Skeletal muscle cell (primary cell): Measurements from ENCODE around the gene PAX8.

ENCODE experiments used
- DNase-seq: peaks from one replicate; pipeline ENCODE4 v3.0.0-alpha.2; 2010; ENCODE audit warnings: low read depth
- H3K4me3 ChIP-seq: 2 replicates; pipeline ENCODE4 v1.5.1; 2011; ENCODE audit warnings: low read depth, mild to moderate bottlenecking, control low read depth, low read length, moderate library complexity

Gene PAX8

GRCh38 chr2:113178891-113179290 is 99.8 kb downstream of the PAX8 start:
- no peak for DNase-seq
- no peak overlapping the region for H3K4me3 ChIP-seq

- DNase-seq = no peak
- H3K4me3 ChIP-seq = no peak overlapping the region
Measured at GRCh38 chr2:113178069-113178746, 100.5 kb downstream of the PAX8 start.

GRCh38 chr2:113176696-113177355 is 101.9 kb downstream of the PAX8 start:
- H3K4me3 ChIP-seq = no peak overlapping the region
- DNase-seq = no peak

GRCh38 chr2:113175736-113176695 is 102.7 kb downstream of the PAX8 start:
- DNase-seq = no peak
- no peak overlapping the region for H3K4me3 ChIP-seq

GRCh38 chr2:113175042-113175628 is 103.6 kb downstream of the PAX8 start:
- DNase-seq = no peak
- no peak overlapping the region for H3K4me3 ChIP-seq

- H3K4me3 ChIP-seq = no peak overlapping the region
- no peak for DNase-seq
Measured at GRCh38 chr2:113174376-113174750, 104.4 kb downstream of the PAX8 start.

- H3K4me3 ChIP-seq = no peak within 1 kb of the TSS
- no peak for DNase-seq
Measured at GRCh38 chr2:113173542-113174375, 105.0 kb downstream of the PAX8 start, which contains the start of gene PSD4. Gene PSD4, plus strand, starts transcription at chr2:113173971. Its CDS starts 8,486 bp downstream, at chr2:113182457.

GRCh38 chr2:113172721-113173541 is 105.8 kb downstream of the PAX8 start:
- DNase-seq = no peak
- H3K4me3 ChIP-seq = no peak overlapping the region

- DNase-seq = no peak
- no peak overlapping the region for H3K4me3 ChIP-seq
Measured at GRCh38 chr2:113171334-113172075, 107.2 kb downstream of the PAX8 start.

- H3K4me3 ChIP-seq = no peak overlapping the region
- DNase-seq = no peak
Measured at GRCh38 chr2:113169586-113169985, 109.1 kb downstream of the PAX8 start.

- H3K4me3 ChIP-seq = no peak overlapping the region
- DNase-seq = no peak
Measured at GRCh38 chr2:113169002-113169530, 109.7 kb downstream of the PAX8 start.

GRCh38 chr2:113167962-113168340 is 110.8 kb downstream of the PAX8 start:
- no peak for DNase-seq
- no peak overlapping the region for H3K4me3 ChIP-seq

GRCh38 chr2:113167115-113167932 is 111.4 kb downstream of the PAX8 start:
- DNase-seq = no peak
- H3K4me3 ChIP-seq = no peak overlapping the region

GRCh38 chr2:113166187-113166645 is 112.5 kb downstream of the PAX8 start:
- H3K4me3 ChIP-seq = no peak overlapping the region
- DNase-seq = no peak
